GM10847 (cell line): ENCODE measurements around the gene WDR45B.

Experiments used
- POLR2A ChIP-seq: IDR thresholded peaks from 2 replicates; pipeline ENCODE4 v1.6.1; 2011; ENCODE audit not compliant: insufficient read length; ENCODE audit errors: extremely low read depth

The WDR45B gene

GRCh38 chr17:82648165-82648668 lies at the start of gene WDR45B:
Gene WDR45B, minus strand, starts transcription at chr17:82648444. Its CDS starts 104 bp downstream, at chr17:82648340.
- peak; percentile 95 for TF ChIP-seq POLR2A

- TF ChIP-seq POLR2A, result no peak
These were observed 49.5 kb upstream of the WDR45B start for GRCh38 chr17:82697808-82698064.

- TF ChIP-seq POLR2A, result no peak
These were observed 48.9 kb upstream of the WDR45B start for GRCh38 chr17:82696916-82697807.

- TF ChIP-seq POLR2A, result no peak
These were observed 48.0 kb upstream of the WDR45B start for GRCh38 chr17:82696259-82696658.

GRCh38 chr17:82694647-82695046 lies 46.4 kb upstream of the WDR45B start:
- no peak for TF ChIP-seq POLR2A

GRCh38 chr17:82693168-82693867 lies 45.1 kb upstream of the WDR45B start:
- TF ChIP-seq POLR2A, result no peak

GRCh38 chr17:82692268-82692667 lies 44.0 kb upstream of the WDR45B start:
- TF ChIP-seq POLR2A, result no peak

- no peak for TF ChIP-seq POLR2A
These were observed 43.5 kb upstream of the WDR45B start for GRCh38 chr17:82691714-82692113.

- no peak for TF ChIP-seq POLR2A
These were observed 42.7 kb upstream of the WDR45B start for GRCh38 chr17:82690786-82691489.

- TF ChIP-seq POLR2A, result no peak
These were observed 40.8 kb upstream of the WDR45B start for GRCh38 chr17:82689077-82689476.

GRCh38 chr17:82687871-82688270 lies 39.6 kb upstream of the WDR45B start:
- no peak for TF ChIP-seq POLR2A

- TF ChIP-seq POLR2A, result no peak
These were observed 39.2 kb upstream of the WDR45B start for GRCh38 chr17:82687375-82687861.

GRCh38 chr17:82686366-82687324 lies 38.4 kb upstream of the WDR45B start:
- no peak for TF ChIP-seq POLR2A

GRCh38 chr17:82685291-82685690 lies 37.0 kb upstream of the WDR45B start:
- no peak for TF ChIP-seq POLR2A
